K562 (cell line): ENCODE results near the gene DBT. TPM values are rescaled to one million over a fixed set of nuclear protein-coding genes. Genes with fewer than 3 reads are reported as not detected.

Experiments used
- BCL6 ChIP-seq: fragments of 250-450 bp; sonication (Bioruptor Pico); IDR thresholded peaks from 2 replicates; pipeline ENCODE4 v1.4.0; 2020
- BHLHE40 ChIP-seq: IDR thresholded peaks from 2 replicates; pipeline ENCODE4 v1.6.1; 2011; ENCODE audit warnings: low read length, improper control_type of control experiment
- CAMTA2 ChIP-seq: fragments of 250-450 bp; sonication (Bioruptor Pico); conservative IDR thresholded peaks from 2 replicates; pipeline ENCODE4 v1.5.1; 2022
- EGR1 ChIP-seq: fragments of 450-650 bp; conservative IDR thresholded peaks from 2 replicates; pipeline ENCODE4 v1.6.1; 2017; ENCODE audit warnings: mild to moderate bottlenecking
- EP300 ChIP-seq: IDR thresholded peaks from 2 replicates; pipeline ENCODE4 v1.6.1; 2012; ENCODE audit warnings: low read length, improper control_type of control experiment
- HEY1 ChIP-seq: fragments of 250-450 bp; sonication (Bioruptor Pico); IDR thresholded peaks from 2 replicates; pipeline ENCODE4 v1.5.0; 2020; ENCODE audit warnings: mild to moderate bottlenecking, moderate library complexity, borderline replicate concordance
- HSF4 ChIP-seq: fragments of 250-450 bp; sonication (Bioruptor Pico); IDR thresholded peaks from 2 replicates; pipeline ENCODE4 v2.1.2; 2022; ENCODE audit warnings: mild to moderate bottlenecking, moderate library complexity, borderline replicate concordance
- KDM4B ChIP-seq, 2 experiments: fragments of 450-650 bp in 1 of 2; sonication (generic) in 1 of 2; IDR thresholded peaks; 2 replicates each; pipeline ENCODE4 v1.6.1; 2016 to 2017; ENCODE audit warnings: borderline replicate concordance in 2 of 2, antibody characterized with exemption in 1 of 2, low read depth in 1 of 2, mild to moderate bottlenecking in 1 of 2
- MTA3 ChIP-seq: fragments of 450-650 bp; formaldehyde crosslinking; IDR thresholded peaks from 2 replicates; pipeline ENCODE4 v1.6.1; 2017; ENCODE audit warnings: mild to moderate bottlenecking, borderline replicate concordance
- NCOA2 ChIP-seq, 2 experiments: fragments of 450-650 bp; IDR thresholded peaks; 2 replicates each; pipeline ENCODE4 v1.6.1; 2018; ENCODE audit warnings: mild to moderate bottlenecking in 2 of 2, moderate library complexity in 1 of 2; ENCODE audit not compliant: partially characterized antibody in 2 of 2
- RB1 ChIP-seq: fragments of 450-650 bp; IDR thresholded peaks from 2 replicates; pipeline ENCODE4 v1.6.1; 2017; ENCODE audit warnings: low read depth, mild to moderate bottlenecking
- SAFB ChIP-seq: fragments of 200-400 bp; formaldehyde crosslinking; IDR thresholded peaks from 2 replicates; pipeline ENCODE4 v1.6.1; 2017; ENCODE audit warnings: low read depth, low read length, borderline replicate concordance
- SIN3A ChIP-seq, 2 experiments: fragments of 150-350 bp in 1 of 2; IDR thresholded peaks; 2 replicates each; pipeline ENCODE4 v1.6.1; 2011 to 2016; ENCODE audit warnings: borderline replicate concordance in 2 of 2, low read depth in 2 of 2, low read length in 2 of 2, mild to moderate bottlenecking in 2 of 2, moderate library complexity in 2 of 2; ENCODE audit not compliant: control insufficient read depth in 1 of 2
- SP1 ChIP-seq: sonication (generic); formaldehyde crosslinking; IDR thresholded peaks from 2 replicates; pipeline ENCODE4 v1.8.1; 2022; ENCODE audit warnings: mild to moderate bottlenecking, missing genetic modification reagents
- STAT5A ChIP-seq: IDR thresholded peaks from 2 replicates; pipeline ENCODE4 v1.6.1; 2012; ENCODE audit warnings: low read length, inconsistent platforms, borderline replicate concordance
- TRIM28 ChIP-seq: fragments of 450-650 bp; IDR thresholded peaks from 2 replicates; pipeline ENCODE4 v1.6.1; 2017
- U2AF1 ChIP-seq: fragments of 200-400 bp; formaldehyde crosslinking; optimal IDR thresholded peaks from 2 replicates; pipeline ENCODE3; 2017; ENCODE audit warnings: mild to moderate bottlenecking, low read depth, low read length, moderate library complexity
- WHSC1 ChIP-seq: IDR thresholded peaks from one replicate; pipeline ENCODE4 v1.6.1; 2012; ENCODE audit warnings: low read length, control low read depth, inconsistent platforms
- XRCC4 ChIP-seq: IDR thresholded peaks from one replicate; pipeline ENCODE4 v1.6.1; 2011; ENCODE audit not compliant: insufficient read depth, insufficient read length; ENCODE audit errors: extremely low read depth
- YY1 ChIP-seq, 3 experiments: IDR thresholded peaks; 2 replicates each; pipeline ENCODE4 v1.6.1; 2011; ENCODE audit warnings: low read length in 2 of 3, mild to moderate bottlenecking in 2 of 3, moderate library complexity in 2 of 3, borderline replicate concordance in 1 of 3, control low read depth in 1 of 3, low read depth in 1 of 3; ENCODE audit not compliant: insufficient read depth in 3 of 3, insufficient replicate concordance in 2 of 3, control insufficient read depth in 1 of 3, insufficient read length in 1 of 3; ENCODE audit errors: extremely low read depth in 1 of 3
- ZNF23 ChIP-seq: fragments of 250-450 bp; sonication (Bioruptor Pico); IDR thresholded peaks from 2 replicates; pipeline ENCODE4 v1.4.0; 2020; ENCODE audit warnings: mild to moderate bottlenecking
- ZNF41 ChIP-seq: fragments of 250-450 bp; sonication (Bioruptor Pico); conservative IDR thresholded peaks from 2 replicates; pipeline ENCODE4 v1.4.0; 2020; ENCODE audit warnings: mild to moderate bottlenecking
- ZNF445 ChIP-seq: fragments of 250-450 bp; sonication (Bioruptor Pico); IDR thresholded peaks from 2 replicates; pipeline ENCODE4 v1.4.0; 2020; ENCODE audit warnings: low read depth, mild to moderate bottlenecking, moderate library complexity
- polyA plus RNA-seq, 8 experiments: library from polyadenylated mRNA; depleted of rRNA in 4 of 8; stranded (reverse) in 5 of 8; unstranded in 3 of 8; fragments of >200 nt; fragmentation: Nextera tagmentation in 2 of 8; fragmentation: Illumina TruSeq in 1 of 8; extraction: Ambion mirVana in 2 of 8; extraction: Trizol in 1 of 8; gene quantifications; 2 replicates each; pipeline versions ENCODE4 v1.2.1 to v1.2.3, GENCODE V29; 2011 to 2014; ENCODE audit warnings: inconsistent platforms in 1 of 8, missing spikeins in 1 of 8
- total RNA-seq, 7 experiments: library from RNA; depleted of rRNA in 6 of 7; stranded (reverse); fragments of >200 nt in 6 of 7; fragmentation: Illumina TruSeq in 2 of 7; extraction: Trizol in 2 of 7; gene quantifications; 2 replicates each; pipeline versions ENCODE4 v1.2.1 to v1.2.3, GENCODE V29; 2011 to 2021; ENCODE audit warnings: low replicate concordance in 1 of 7
- TF ChIP-seq, protein P1 (sequence below): sonication (generic); formaldehyde crosslinking; IDR thresholded peaks from 2 replicates; pipeline ENCODE4 v1.8.0; 2022; ENCODE audit warnings: mild to moderate bottlenecking, low read depth, missing genetic modification reagents
- TF ChIP-seq, protein P2 (sequence below), 2 experiments: fragments of 450-650 bp in 1 of 2; sonication (generic) in 1 of 2; formaldehyde crosslinking; conservative IDR thresholded peaks; 2 replicates each; pipeline versions ENCODE4 v1.4.0 to v1.8.1; 2020 to 2022; ENCODE audit warnings: mild to moderate bottlenecking in 1 of 2, missing genetic modification reagents in 1 of 2
- TF ChIP-seq, protein P3 (sequence below): fragments of 450-650 bp; formaldehyde crosslinking; IDR thresholded peaks from 2 replicates; pipeline ENCODE4 v1.4.0; 2020; ENCODE audit warnings: mild to moderate bottlenecking, mixed read lengths

DBT gene
- total and polyA plus RNA-seq, 9 of the 15 experiments (the other 6 are each of a cell fraction or from before 2014, with no cell fraction given) = 2.7 to 13.5 (median 7.3) TPM

DNA sequence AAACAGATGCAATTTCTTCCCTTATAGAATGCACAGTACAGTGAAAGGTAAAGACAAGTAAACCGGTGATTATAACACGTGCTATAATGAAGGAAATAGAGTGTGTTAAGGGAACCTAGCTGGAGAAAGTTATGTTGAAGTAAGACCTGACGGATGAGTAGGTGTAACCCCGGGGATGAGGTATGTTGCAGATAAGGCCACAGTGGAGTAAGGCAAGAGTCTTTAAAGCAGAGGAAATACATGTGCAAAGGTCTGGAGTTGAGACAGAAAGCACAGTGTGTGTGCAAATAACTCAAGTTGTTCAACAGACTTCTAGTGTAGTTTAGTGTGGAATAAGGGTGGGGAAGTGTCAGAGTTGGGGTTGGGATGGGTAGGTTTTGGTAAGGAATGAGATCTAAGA is 2.9 kb downstream of the DBT start (continued):
- no peak for TF ChIP-seq KDM4B (IDR thresholded peaks at IDR 0.05; ENCODE audit: borderline replicate concordance in 2 of 2, low read depth in 1 of 2)
- no peak for TF ChIP-seq CAMTA2 (CRISPR knock-in tag)
- TF ChIP-seq BHLHE40 = no peak
- TF ChIP-seq, protein P1, sequence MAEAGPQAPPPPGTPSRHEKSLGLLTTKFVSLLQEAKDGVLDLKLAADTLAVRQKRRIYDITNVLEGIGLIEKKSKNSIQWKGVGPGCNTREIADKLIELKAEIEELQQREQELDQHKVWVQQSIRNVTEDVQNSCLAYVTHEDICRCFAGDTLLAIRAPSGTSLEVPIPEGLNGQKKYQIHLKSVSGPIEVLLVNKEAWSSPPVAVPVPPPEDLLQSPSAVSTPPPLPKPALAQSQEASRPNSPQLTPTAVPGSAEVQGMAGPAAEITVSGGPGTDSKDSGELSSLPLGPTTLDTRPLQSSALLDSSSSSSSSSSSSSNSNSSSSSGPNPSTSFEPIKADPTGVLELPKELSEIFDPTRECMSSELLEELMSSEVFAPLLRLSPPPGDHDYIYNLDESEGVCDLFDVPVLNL (CRISPR knock-in tag) = no peak
- TF ChIP-seq ZNF445 (CRISPR knock-in tag) = no peak
- TF ChIP-seq, protein P2, sequence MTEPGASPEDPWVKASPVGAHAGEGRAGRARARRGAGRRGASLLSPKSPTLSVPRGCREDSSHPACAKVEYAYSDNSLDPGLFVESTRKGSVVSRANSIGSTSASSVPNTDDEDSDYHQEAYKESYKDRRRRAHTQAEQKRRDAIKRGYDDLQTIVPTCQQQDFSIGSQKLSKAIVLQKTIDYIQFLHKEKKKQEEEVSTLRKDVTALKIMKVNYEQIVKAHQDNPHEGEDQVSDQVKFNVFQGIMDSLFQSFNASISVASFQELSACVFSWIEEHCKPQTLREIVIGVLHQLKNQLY (CRISPR knock-in tag; conservative IDR thresholded peaks at IDR 0.05) = no peak
- no peak for TF ChIP-seq NCOA2 (IDR thresholded peaks at IDR 0.05; ENCODE audit: partially characterized antibody in 2 of 2)
- TF ChIP-seq SP1 = no peak
- TF ChIP-seq XRCC4 = no peak
- TF ChIP-seq TRIM28 = no peak
- TF ChIP-seq MTA3 = no peak
- TF ChIP-seq, protein P3, sequence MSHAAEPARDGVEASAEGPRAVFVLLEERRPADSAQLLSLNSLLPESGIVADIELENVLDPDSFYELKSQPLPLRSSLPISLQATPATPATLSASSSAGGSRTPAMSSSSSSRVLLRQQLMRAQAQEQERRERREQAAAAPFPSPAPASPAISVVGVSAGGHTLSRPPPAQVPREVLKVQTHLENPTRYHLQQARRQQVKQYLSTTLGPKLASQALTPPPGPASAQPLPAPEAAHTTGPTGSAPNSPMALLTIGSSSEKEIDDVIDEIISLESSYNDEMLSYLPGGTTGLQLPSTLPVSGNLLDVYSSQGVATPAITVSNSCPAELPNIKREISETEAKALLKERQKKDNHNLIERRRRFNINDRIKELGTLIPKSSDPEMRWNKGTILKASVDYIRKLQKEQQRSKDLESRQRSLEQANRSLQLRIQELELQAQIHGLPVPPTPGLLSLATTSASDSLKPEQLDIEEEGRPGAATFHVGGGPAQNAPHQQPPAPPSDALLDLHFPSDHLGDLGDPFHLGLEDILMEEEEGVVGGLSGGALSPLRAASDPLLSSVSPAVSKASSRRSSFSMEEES = no peak
- TF ChIP-seq SAFB = no peak
- no peak for TF ChIP-seq RB1
- TF ChIP-seq EGR1 = peak; percentile 57
- TF ChIP-seq HEY1 = no peak
- no peak for TF ChIP-seq U2AF1
- no peak for TF ChIP-seq ZNF41 (CRISPR knock-in tag)
- no peak for TF ChIP-seq BCL6 (CRISPR knock-in tag)
- no peak for TF ChIP-seq YY1 (IDR thresholded peaks at IDR 0.05; ENCODE audit: borderline replicate concordance in 1 of 3, control insufficient read depth in 1 of 3, extremely low read depth in 1 of 3, insufficient read depth in 3 of 3, insufficient read length in 1 of 3, insufficient replicate concordance in 2 of 3, low read depth in 1 of 3, low read length in 2 of 3)
- TF ChIP-seq SIN3A (IDR thresholded peaks at IDR 0.05; ENCODE audit: borderline replicate concordance in 2 of 2, control insufficient read depth in 1 of 2, low read depth in 2 of 2, low read length in 2 of 2) = 0 out of 4 replicates have a peak, but pooled peaks of 1 of the 2 experiments have one; percentile 41
- no peak for TF ChIP-seq WHSC1
- no peak for TF ChIP-seq STAT5A
- TF ChIP-seq EP300 = peak; percentile 25; the same call in 1 of the 2 replicates
- TF ChIP-seq ZNF23 (CRISPR knock-in tag) = no peak
- no peak for TF ChIP-seq HSF4 (CRISPR knock-in tag)
